Calu3 (cell line): ENCODE results near the gene KCNIP3. TPM values are rescaled to one million over a fixed set of nuclear protein-coding genes. Genes with fewer than 3 reads are reported as not detected.
"Not testable (repeated sequence)": the region's sequence is repeated elsewhere in the genome, so short reads cannot be mapped to it uniquely, and the experiment has no call there.

ENCODE experiments used
- BruUV-seq: library from RNA; stranded (reverse); fragments of 400-500 nt; replicated peaks from 2 replicates; lab custom pipeline; 2021; lab: Mats Ljungman, UMichigan
- CTCF ChIA-PET: fragments of 300-600 bp; sonication (Branson Sonifier 250); formaldehyde crosslinking; loops from one replicate; lab custom pipeline; 2022; ENCODE audit warnings: antibody characterized with exemption; lab: Charles Lee
- DNase-seq: peaks from one replicate; pipeline ENCODE4 v3.0.0; 2022
- H3K27ac Mint-ChIP-seq: one replicate; pipeline ENCODE4 v1.8.0; 2022; ENCODE audit warnings: mixed read lengths; ENCODE audit not compliant: unreplicated experiment
- H3K27me3 Mint-ChIP-seq: one replicate; pipeline ENCODE4 v1.8.0; 2022; ENCODE audit warnings: mixed read lengths; ENCODE audit not compliant: unreplicated experiment
- H3K36me3 Mint-ChIP-seq: one replicate; pipeline ENCODE4 v1.8.0; 2022; ENCODE audit warnings: mild to moderate bottlenecking, moderate library complexity, mixed read lengths; ENCODE audit not compliant: insufficient read depth, unreplicated experiment
- H3K4me1 Mint-ChIP-seq: one replicate; pipeline ENCODE4 v1.8.0; 2022; ENCODE audit warnings: mild to moderate bottlenecking, low read depth, mixed read lengths; ENCODE audit not compliant: unreplicated experiment
- H3K4me3 Mint-ChIP-seq: one replicate; pipeline ENCODE4 v1.8.0; 2022; ENCODE audit warnings: mild to moderate bottlenecking, low read depth, moderate library complexity, mixed read lengths; ENCODE audit not compliant: unreplicated experiment
- H3K9me3 Mint-ChIP-seq: one replicate; pipeline ENCODE4 v1.8.0; 2022; ENCODE audit warnings: low read depth, mixed read lengths; ENCODE audit not compliant: unreplicated experiment
- intact Hi-C: fragments of 100-400 bp; cut with micrococcal nuclease; formaldehyde crosslinking; loops from one replicate; pipeline ENCODE4 v1.10.0; 2022; ENCODE audit not compliant: unreplicated experiment
- total RNA-seq: library from RNA; stranded (reverse); gene quantifications from 2 replicates; pipeline ENCODE4 v1.2.3, GENCODE V29; 2022
- TF ChIP-seq, protein P1 (sequence below): fragments of 200-600 bp; IDR thresholded peaks from one replicate; pipeline ENCODE4 v1.8.0; 2022; ENCODE audit warnings: antibody characterized with exemption; ENCODE audit not compliant: unreplicated experiment

KCNIP3 gene
- total RNA-seq, 1 experiment from 2014 or later, result 1.1 TPM

DNA sequence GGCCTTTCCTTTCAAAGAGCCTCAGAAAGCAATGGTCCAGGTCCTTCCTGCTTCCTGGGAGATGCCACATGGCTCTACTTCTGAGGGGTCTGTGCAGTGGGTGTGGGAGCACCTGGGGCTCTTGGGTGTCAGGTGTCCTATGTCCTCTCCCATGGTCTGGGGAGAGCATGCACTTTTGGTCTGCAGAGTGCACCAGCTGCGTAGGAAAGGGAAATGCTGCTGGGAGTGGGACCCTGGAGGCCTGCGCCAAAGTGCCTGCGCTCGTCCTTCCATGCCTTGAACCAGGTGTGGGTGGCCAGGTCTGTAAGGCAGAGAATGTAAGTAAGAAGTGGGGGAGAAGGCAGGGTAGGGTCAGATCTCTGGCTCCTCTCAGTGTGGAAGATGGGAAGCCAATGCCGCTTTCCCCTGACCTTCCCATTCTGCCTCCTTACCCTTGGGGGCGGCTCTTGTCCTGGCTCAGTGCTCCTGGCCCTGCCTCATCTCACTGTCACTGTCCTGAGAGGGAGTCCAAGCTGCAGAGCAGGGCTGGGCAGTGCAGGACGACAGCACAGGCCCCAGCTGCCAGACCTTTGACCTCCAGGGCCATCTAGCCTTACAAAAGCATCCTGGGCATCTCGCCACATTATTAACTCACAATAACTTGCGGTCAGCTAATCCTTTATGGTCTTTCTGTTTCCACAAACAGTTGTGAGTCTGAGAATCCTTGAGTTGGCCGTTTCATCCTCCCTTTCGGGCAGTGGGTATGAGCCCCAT is 29.5 kb upstream of the KCNIP3 start:
- BruUV-seq, result no TSS peak
- Mint-ChIP-seq H3K4me1 (no peaks in the 10 kb centered on the region), H3K9me3 (peaks cover 2% of the 10 kb centered on the region), H3K36me3 (no peaks in the 10 kb centered on the region), H3K4me3 (no peak overlapping the region), H3K27ac (no peak overlapping the region), H3K27me3 (peaks cover 38% of the 10 kb centered on the region)
- TF ChIP-seq, protein P1, sequence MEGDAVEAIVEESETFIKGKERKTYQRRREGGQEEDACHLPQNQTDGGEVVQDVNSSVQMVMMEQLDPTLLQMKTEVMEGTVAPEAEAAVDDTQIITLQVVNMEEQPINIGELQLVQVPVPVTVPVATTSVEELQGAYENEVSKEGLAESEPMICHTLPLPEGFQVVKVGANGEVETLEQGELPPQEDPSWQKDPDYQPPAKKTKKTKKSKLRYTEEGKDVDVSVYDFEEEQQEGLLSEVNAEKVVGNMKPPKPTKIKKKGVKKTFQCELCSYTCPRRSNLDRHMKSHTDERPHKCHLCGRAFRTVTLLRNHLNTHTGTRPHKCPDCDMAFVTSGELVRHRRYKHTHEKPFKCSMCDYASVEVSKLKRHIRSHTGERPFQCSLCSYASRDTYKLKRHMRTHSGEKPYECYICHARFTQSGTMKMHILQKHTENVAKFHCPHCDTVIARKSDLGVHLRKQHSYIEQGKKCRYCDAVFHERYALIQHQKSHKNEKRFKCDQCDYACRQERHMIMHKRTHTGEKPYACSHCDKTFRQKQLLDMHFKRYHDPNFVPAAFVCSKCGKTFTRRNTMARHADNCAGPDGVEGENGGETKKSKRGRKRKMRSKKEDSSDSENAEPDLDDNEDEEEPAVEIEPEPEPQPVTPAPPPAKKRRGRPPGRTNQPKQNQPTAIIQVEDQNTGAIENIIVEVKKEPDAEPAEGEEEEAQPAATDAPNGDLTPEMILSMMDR, result no peak
- DNase-seq, result no peak
- intact Hi-C loops, result no loop called here
- CTCF ChIA-PET, result no interaction called here

DNA sequence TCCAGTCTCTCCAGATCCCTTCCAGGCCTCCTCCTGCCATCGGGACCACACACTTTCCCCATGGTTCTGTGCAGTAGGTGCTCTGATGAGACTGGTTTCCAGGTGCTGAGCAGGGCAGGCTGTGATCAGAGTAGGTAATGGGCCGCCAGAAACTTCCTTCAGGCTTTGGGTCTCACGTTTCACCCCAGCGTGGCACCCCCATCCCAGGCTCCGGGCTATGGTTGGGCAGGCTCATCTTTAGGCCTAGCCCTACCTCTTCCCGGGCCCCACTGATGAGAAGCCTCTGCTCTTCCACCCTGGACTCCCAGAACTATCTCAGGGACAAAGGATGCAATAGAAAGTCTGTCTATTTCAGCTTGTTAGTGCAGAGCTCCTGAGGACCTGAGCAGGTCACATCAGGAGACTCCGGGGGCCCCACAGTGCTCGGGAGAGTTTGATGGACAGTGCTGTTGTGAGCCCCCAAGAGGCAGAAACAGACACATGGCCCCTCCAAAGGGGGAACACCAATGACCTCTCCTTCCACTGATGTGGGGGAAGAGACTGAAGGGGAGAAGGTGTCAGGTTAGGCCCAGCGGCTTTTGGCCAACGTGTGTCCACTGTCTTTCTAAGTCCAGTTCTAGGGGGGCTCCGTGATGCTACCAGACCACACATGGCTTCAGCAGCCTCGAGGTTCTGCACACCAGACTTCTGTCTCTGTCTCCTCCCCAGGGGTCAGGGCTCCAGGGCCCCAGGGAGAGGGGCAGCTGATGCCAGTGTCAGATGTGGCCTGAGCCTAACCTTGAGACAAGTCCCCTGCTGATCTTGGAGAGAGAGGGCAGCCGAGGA is 28.7 kb upstream of the KCNIP3 start:
- Mint-ChIP-seq H3K4me1 (no peaks in the 10 kb centered on the region), H3K4me3 (no peak overlapping the region), H3K9me3 (peaks cover 2% of the 10 kb centered on the region), H3K27me3 (peaks cover 38% of the 10 kb centered on the region), H3K27ac (no peak overlapping the region), H3K36me3 (no peaks in the 10 kb centered on the region)
- no peak for DNase-seq
- intact Hi-C loops, result no loop called here
- TF ChIP-seq, protein P1, result no peak
- no TSS peak for BruUV-seq
- CTCF ChIA-PET, result no interaction called here

DNA sequence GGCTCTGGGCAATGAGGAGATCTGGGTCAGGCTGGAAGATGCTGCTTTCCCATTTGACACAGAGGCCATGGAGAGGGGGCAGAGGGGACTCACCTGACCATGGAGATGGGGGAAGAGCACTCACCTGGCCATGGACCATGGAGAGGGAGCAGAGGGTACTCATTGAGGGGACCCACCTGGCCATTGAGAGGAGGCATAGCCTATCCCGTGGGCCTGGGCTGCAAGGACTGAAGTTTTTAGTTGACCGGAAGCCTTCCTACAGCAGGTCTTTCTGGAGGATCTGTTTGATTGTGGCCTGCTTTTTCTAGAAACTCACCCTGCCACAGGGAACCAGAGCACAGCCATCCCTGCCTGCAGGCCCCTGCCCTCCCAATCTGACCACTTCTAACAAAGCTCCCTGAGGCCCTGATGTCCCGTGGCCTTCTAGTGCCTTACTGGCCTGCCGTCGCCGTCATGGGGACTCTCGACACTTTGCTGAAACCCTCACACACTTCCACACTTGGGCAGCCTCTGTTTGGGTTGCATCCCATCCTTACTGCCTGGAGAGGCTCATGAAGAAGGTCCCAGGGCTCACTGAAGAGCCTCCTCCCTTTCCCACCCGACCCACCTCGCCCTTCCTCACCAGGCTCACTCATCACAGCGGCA is 28.0 kb upstream of the KCNIP3 start:
- intact Hi-C loops, result no loop called here
- H3K27me3 Mint-ChIP-seq, result peaks cover 33% of the 10 kb centered on the region
- BruUV-seq, result no TSS peak
- no peak overlapping the region for H3K27ac Mint-ChIP-seq
- CTCF ChIA-PET, result no interaction called here
- H3K4me3 Mint-ChIP-seq, result no peak overlapping the region
- H3K4me1 Mint-ChIP-seq, result no peaks in the 10 kb centered on the region
- H3K9me3 Mint-ChIP-seq, result peaks cover 2% of the 10 kb centered on the region
- TF ChIP-seq, protein P1, result no peak
- H3K36me3 Mint-ChIP-seq, result peaks cover 2% of the 10 kb centered on the region
- no peak for DNase-seq

DNA sequence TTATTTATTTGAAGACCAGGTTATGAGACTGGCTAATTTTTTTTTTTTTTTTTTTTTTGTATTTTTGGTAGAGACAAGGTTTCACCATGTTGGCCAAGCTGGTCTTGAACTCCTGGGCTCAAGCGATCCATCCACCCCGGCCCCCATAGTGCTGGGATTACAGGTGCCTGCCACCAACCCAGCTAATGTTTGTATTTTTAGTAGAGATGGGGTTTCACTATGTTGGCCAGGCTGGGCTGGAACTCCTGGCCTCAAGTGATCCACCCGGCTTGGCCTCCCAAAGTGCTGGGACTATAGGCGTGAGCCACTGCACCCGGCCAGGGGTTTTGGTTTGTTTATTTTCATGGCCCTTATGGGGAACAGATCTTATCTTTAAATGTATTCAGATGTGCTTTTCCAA is 27.4 kb upstream of the KCNIP3 start:
- CTCF ChIA-PET, H3K36me3 Mint-ChIP-seq, H3K4me1 Mint-ChIP-seq, H3K27ac Mint-ChIP-seq, BruUV-seq, H3K4me3 Mint-ChIP-seq, H3K9me3 Mint-ChIP-seq, DNase-seq: not testable (repeated sequence)
- intact Hi-C loops, result loop anchor here (5.0 kb wide), 1 partner anchor 48 kb away; no protein-coding TSS in a partner anchor
- H3K27me3 Mint-ChIP-seq, result peaks cover 27% of the 10 kb centered on the region
